Dendritic cell treated with granulocyte-macrophage colony-stimulating factor and Interleukin-4, amounts not matched to agents 40 ng/mL and 50 ng/mL, for 4 days (primary cell): ENCODE results near the gene SNAPC5.

Source experiments
- H3K27ac Mint-ChIP-seq: one replicate; pipeline ENCODE4 v1.8.0; 2022; ENCODE audit warnings: mild to moderate bottlenecking, mixed read lengths
- H3K27me3 Mint-ChIP-seq: one replicate; pipeline ENCODE4 v1.8.0; 2022; ENCODE audit warnings: mild to moderate bottlenecking, mixed read lengths
- H3K36me3 Mint-ChIP-seq: one replicate; pipeline ENCODE4 v1.8.0; 2022; ENCODE audit warnings: low read depth, mixed read lengths
- H3K4me1 Mint-ChIP-seq: one replicate; pipeline ENCODE4 v1.8.0; 2022; ENCODE audit warnings: low read depth, mixed read lengths
- H3K4me3 Mint-ChIP-seq: one replicate; pipeline ENCODE4 v1.8.0; 2022; ENCODE audit warnings: mild to moderate bottlenecking, moderate library complexity, mixed read lengths
- H3K9me3 Mint-ChIP-seq: one replicate; pipeline ENCODE4 v1.8.0; 2022; ENCODE audit warnings: mixed read lengths
- intact Hi-C: fragments of 100-400 bp; cut with micrococcal nuclease; formaldehyde crosslinking; loops from one replicate; pipeline ENCODE4 v1.15.0; 2022

SNAPC5 gene

DNA sequence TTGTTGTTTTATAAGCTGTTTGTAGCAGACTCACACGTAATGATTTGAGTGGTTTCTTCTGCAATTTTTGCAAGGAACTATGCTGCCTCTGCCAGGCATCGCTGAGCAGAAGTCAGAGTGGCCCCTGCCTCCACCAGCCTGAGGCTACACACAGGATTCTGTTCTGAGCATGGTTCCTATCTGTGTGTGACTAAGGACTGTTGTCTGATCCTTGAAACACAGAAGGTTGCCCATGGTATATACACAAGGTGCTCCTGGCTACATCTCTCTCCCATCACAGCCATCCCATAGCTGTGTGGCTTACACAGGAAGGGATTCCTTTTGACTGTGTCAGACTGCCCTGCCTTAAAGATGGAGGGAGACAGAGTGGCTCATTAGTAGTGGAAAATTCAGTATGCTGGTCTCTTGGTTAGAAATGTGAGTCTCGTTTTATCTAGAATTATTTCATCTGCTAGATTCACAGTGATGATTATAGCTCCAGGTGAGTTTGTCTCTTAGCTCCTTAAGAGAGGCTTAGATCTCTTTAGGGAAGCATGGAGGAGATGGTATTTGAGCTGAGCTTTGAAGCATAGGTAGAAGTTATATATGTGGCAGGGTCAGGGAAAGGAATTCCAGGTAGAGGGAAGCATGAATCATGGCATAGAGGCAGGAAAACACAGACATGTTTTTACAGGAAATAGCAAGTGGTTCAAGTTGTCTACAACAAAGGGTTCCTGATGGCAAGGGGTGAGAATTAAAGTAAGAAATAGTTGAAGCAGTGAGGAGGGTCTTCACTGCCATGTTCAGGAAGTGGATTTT is 37.5 kb downstream of the SNAPC5 start:
- Mint-ChIP-seq H3K9me3 (no peaks in the 10 kb centered on the region), H3K4me1 (peaks cover 36% of the 10 kb centered on the region), H3K4me3 (no peak overlapping the region), H3K27me3 (no peaks in the 10 kb centered on the region), H3K36me3 (peaks cover 76% of the 10 kb centered on the region), H3K27ac (peak overlapping the region; percentile 3)
- intact Hi-C loops = no loop called here

DNA sequence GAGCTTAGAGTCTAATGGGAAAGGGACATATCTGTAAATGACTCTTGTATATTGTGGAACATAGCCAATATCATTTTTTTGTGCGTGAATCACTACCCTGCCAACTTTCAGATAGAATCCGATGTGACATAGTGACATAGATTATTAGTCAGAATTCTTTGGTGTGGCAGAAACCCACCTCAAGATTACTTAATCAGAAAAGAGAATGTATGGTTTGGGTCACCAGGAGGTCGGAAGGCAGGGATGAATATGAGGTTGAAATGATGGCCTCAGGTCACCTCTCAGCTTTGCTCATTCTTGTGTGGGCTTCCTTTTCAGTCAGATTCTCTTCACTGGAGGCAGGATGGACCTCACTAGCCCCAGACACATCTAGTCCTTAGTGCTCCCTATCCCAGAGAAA is 41.4 kb downstream of the SNAPC5 start:
- intact Hi-C loops = no loop called here
- H3K27me3 Mint-ChIP-seq = no peaks in the 10 kb centered on the region
- peaks cover 42% of the 10 kb centered on the region for H3K4me1 Mint-ChIP-seq
- H3K36me3 Mint-ChIP-seq = peaks cover 58% of the 10 kb centered on the region
- no peak overlapping the region for H3K4me3 Mint-ChIP-seq
- no peaks in the 10 kb centered on the region for H3K9me3 Mint-ChIP-seq
- H3K27ac Mint-ChIP-seq = peak overlapping the region; percentile 43

DNA sequence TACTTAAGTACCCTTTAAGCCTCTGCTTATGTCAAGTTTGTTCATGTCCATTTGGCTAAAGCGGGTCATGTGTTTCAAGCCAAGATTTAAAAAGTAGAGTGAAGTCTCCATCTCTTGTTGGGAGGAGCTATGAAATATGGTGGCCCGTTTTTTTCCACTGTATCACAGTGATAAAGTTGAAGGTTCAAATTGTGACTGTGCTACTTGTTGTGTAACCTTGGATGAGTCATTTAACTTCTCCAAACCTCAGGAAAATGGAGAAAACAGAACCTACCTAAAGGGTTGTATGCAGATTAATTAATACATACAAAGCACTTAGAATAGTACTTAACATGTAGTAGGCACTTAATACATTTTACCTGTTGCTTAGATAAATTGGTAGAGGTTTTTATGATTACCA is 43.4 kb downstream of the SNAPC5 start:
- H3K4me1 Mint-ChIP-seq = peaks cover 25% of the 10 kb centered on the region

DNA sequence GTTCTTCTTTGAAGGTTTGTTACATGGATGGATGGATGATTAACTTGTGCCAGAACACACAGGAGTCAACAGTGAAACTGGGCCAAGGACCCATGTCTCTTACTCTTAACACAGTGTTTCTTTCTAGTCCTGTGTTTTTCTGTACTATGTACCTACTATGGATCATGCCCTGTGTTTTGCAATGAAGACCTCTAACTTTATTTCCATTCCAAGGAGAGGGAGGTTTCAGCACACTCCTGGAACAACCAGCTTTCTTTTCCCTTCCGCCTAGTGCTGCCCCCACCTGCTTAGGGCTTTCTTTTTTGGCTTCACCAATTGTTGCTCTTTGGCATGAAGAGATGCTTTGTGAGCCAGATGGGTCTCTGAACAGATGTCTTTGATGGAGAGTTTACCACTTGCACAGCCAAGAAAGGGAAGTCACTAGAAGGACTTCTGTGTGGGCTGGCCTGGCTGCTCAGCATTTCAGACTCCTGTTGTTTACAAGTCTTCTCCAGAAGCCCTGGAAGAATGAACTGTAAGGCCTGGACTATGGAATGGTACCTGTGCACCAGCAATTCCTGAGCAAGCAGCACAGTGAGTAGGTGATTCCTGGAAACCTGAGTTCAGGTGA is 44.5 kb downstream of the SNAPC5 start:
- Mint-ChIP-seq H3K36me3 (peaks cover 51% of the 10 kb centered on the region), H3K27me3 (no peaks in the 10 kb centered on the region), H3K4me1 (peaks cover 19% of the 10 kb centered on the region), H3K9me3 (no peaks in the 10 kb centered on the region), H3K27ac (peak overlapping the region; percentile 0), H3K4me3 (no peak overlapping the region)
- intact Hi-C loops = no loop called here

More for the DNA sequence above, 43.4 kb downstream of the SNAPC5 start:
- no peak overlapping the region for H3K4me3 Mint-ChIP-seq
- H3K27ac Mint-ChIP-seq = no peak overlapping the region
- H3K36me3 Mint-ChIP-seq = peaks cover 48% of the 10 kb centered on the region
- intact Hi-C loops = no loop called here
- H3K9me3 Mint-ChIP-seq = no peaks in the 10 kb centered on the region
- H3K27me3 Mint-ChIP-seq = no peaks in the 10 kb centered on the region

DNA sequence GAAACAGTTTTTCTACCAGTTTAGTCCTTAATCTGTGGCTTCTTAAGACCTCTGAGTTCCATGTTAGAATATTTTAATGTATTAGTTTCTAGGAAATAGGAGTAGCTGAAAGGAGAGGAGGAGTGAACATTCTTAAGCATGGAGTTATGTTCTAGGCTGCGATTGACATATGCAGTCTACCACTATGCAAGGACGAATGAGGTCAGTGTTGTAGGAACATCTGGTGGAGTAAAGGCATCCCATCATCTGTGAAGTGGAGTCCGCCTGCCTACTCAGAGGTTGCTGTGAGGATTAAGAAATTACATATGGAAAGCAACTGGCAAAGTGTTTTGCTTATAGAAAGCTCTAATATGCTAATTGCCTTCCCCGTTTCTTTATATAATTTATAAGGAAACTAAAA is 45.1 kb downstream of the SNAPC5 start:
- H3K4me3 Mint-ChIP-seq = no peak overlapping the region
- intact Hi-C loops = no loop called here
- peaks cover 57% of the 10 kb centered on the region for H3K36me3 Mint-ChIP-seq
- no peaks in the 10 kb centered on the region for H3K27me3 Mint-ChIP-seq
- H3K9me3 Mint-ChIP-seq = no peaks in the 10 kb centered on the region
- H3K27ac Mint-ChIP-seq = no peak overlapping the region
- peaks cover 19% of the 10 kb centered on the region for H3K4me1 Mint-ChIP-seq
